ENCODE data around the gene UVRAG.
"Not testable (repeated sequence)": the region's sequence is repeated elsewhere in the genome, so short reads cannot be mapped to it uniquely, and the experiment has no call there.

UVRAG gene

DNA sequence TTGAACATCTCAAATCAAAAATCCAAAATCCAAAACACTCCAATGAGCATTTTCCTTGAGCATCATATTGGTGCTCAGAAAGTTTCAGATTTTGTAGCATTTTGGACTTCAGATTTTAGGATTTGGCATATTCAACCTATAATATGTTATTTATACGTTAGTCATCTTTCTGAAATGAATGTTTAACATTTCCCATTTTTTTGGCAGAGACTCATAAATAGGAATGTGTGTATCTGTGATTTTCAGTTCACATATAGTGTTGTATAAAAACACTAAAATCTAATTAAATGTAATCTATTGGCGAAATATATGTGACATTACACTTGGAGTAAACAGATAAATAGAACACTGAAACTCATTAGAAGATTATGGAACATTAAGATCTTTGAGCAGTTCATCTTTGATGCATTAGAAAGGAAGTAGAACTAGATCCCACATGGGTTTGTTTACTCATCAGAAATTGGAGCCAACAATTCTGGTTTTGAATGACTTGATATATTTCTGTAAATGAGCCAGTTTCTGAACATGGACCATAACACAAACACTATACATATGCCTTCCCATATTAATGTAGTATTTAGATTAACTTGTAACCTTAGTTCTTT, 153.1 kb downstream of the UVRAG start:
- H3K27ac ChIP-seq: no peak overlapping the region
- in situ Hi-C loops (cut with HindIII; ENCODE audit: low pct_ligation_motif_present, low sequenced_read_pairs): no loop called here

DNA sequence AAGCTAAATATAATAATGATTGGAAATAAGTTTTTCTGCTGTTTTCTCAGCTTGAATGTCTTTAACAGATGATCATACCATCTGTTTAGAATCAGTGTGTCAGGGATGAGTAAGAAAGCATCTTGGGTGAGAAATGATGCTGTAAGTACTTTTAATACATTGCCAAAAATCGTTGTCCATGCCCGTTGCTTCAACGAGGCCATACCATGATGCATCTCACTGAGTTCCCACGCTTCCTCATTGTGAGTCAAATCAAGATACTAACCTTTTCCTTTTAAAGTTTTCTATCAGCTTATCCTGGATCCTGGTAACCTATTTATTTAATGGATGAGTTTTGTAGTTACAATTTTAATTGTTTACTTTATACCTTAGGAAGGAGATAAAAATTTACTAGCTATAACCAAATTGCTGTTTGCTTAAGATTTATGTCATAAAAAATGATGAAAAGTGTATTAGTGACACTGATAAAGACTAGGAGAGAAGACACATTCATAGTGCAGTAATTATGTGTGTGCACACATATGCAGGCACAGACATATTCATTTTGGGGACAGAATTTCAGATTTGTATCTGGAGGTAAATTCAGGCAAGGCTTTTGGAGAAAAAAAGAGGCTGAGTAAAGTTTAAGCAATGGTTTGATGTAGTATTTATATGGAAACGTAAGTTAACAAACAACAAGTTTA, 154.8 kb downstream of the UVRAG start:
- no peaks in the 10 kb centered on the region for H3K27me3 ChIP-seq (replicated peaks)
- no peak overlapping the region for H3K27ac ChIP-seq
- H3K36me3 ChIP-seq (replicated peaks): no peaks in the 10 kb centered on the region
- TF ChIP-seq, protein P1, sequence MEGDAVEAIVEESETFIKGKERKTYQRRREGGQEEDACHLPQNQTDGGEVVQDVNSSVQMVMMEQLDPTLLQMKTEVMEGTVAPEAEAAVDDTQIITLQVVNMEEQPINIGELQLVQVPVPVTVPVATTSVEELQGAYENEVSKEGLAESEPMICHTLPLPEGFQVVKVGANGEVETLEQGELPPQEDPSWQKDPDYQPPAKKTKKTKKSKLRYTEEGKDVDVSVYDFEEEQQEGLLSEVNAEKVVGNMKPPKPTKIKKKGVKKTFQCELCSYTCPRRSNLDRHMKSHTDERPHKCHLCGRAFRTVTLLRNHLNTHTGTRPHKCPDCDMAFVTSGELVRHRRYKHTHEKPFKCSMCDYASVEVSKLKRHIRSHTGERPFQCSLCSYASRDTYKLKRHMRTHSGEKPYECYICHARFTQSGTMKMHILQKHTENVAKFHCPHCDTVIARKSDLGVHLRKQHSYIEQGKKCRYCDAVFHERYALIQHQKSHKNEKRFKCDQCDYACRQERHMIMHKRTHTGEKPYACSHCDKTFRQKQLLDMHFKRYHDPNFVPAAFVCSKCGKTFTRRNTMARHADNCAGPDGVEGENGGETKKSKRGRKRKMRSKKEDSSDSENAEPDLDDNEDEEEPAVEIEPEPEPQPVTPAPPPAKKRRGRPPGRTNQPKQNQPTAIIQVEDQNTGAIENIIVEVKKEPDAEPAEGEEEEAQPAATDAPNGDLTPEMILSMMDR (IDR thresholded peaks at IDR 0.05; ENCODE audit: low read depth, low read length, missing control alignments): no peak
- H3K4me3 ChIP-seq (ENCODE audit: low read depth, low read length): no peak overlapping the region
- in situ Hi-C loops (cut with HindIII; ENCODE audit: low pct_ligation_motif_present, low sequenced_read_pairs): no loop called here
- DNase-seq: peak; percentile 61

More for the DNA sequence above, 153.1 kb downstream of the UVRAG start:
- Histone ChIP-seq H3K36me3 (replicated peaks) (no peaks in the 10 kb centered on the region), H3K4me3 (ENCODE audit: low read depth, low read length) (no peak overlapping the region), H3K27me3 (replicated peaks) (no peaks in the 10 kb centered on the region)
- TF ChIP-seq, protein P1 (IDR thresholded peaks at IDR 0.05; ENCODE audit: low read depth, low read length, missing control alignments): no peak
- DNase-seq: no peak

GRCh38 chr11:75973710-75974109, 158.7 kb downstream of the UVRAG start:
- H3K27me3 ChIP-seq (replicated peaks); H3K36me3 ChIP-seq (replicated peaks); H3K27ac ChIP-seq; DNase-seq; H3K4me3 ChIP-seq (ENCODE audit: low read depth, low read length); in situ Hi-C loops (cut with HindIII; ENCODE audit: low pct_ligation_motif_present, low sequenced_read_pairs): not testable (repeated sequence)

- in situ Hi-C loops (cut with HindIII; ENCODE audit: low pct_ligation_motif_present, low sequenced_read_pairs); DNase-seq; H3K27me3 ChIP-seq (replicated peaks); H3K27ac ChIP-seq; H3K36me3 ChIP-seq (replicated peaks); H3K4me3 ChIP-seq (ENCODE audit: low read depth, low read length): not testable (repeated sequence)
Measured at GRCh38 chr11:75979075-75979474, 164.1 kb downstream of the UVRAG start.

GRCh38 chr11:75979479-75980027, 164.5 kb downstream of the UVRAG start:
- H3K4me3 ChIP-seq (ENCODE audit: low read depth, low read length): not testable (repeated sequence)

GRCh38 chr11:75980031-75980430, 165.0 kb downstream of the UVRAG start:
- H3K27me3 ChIP-seq (replicated peaks): no peaks in the 10 kb centered on the region
- no peak for DNase-seq
- TF ChIP-seq, protein P1 (IDR thresholded peaks at IDR 0.05; ENCODE audit: low read depth, low read length, missing control alignments): no peak
- no peak overlapping the region for H3K4me3 ChIP-seq (ENCODE audit: low read depth, low read length)
- in situ Hi-C loops (cut with HindIII; ENCODE audit: low pct_ligation_motif_present, low sequenced_read_pairs): no loop called here
- H3K27ac ChIP-seq: no peak overlapping the region
- H3K36me3 ChIP-seq (replicated peaks): no peaks in the 10 kb centered on the region

More at GRCh38 chr11:75979479-75980027, 164.5 kb downstream of the UVRAG start:
- H3K27me3 ChIP-seq (replicated peaks); in situ Hi-C loops (cut with HindIII; ENCODE audit: low pct_ligation_motif_present, low sequenced_read_pairs); H3K36me3 ChIP-seq (replicated peaks); DNase-seq; H3K27ac ChIP-seq: not testable (repeated sequence)

DNA sequence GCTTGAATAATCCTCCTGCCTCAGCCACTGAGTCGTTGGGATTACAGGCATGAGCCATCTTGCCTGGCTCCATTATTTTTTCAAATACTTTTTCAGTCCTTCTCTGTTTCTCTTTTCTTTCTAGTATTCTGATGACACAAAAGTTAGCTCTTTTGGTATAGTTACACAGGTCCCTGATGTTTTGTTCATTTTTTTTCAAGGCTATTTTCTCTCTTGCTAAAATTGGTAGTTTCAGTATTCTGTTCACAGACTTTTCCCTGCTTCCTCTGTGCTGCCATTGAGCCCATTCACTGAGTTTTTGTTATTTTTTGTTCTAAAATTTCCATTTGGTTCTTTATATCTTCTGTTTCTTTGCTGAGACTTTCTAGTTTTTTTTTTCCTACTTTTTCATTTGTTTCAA, 166.5 kb downstream of the UVRAG start:
- in situ Hi-C loops (cut with HindIII; ENCODE audit: low pct_ligation_motif_present, low sequenced_read_pairs): no loop called here
- no peaks in the 10 kb centered on the region for H3K27me3 ChIP-seq (replicated peaks)
- DNase-seq: no peak
- TF ChIP-seq, protein P1 (IDR thresholded peaks at IDR 0.05; ENCODE audit: low read depth, low read length, missing control alignments): no peak
- H3K36me3 ChIP-seq (replicated peaks): no peaks in the 10 kb centered on the region
- H3K27ac ChIP-seq: no peak overlapping the region
- H3K4me3 ChIP-seq (ENCODE audit: low read depth, low read length): no peak overlapping the region

Data from brain microvascular endothelial cell (primary cell).